MM.1S (cell line): ENCODE results near the gene FOXO3.

Experiments used
- DNase-seq: peaks from one replicate; pipeline ENCODE4 v3.0.0-alpha.2; 2015
- H2AFZ ChIP-seq: fragments of 300-600 bp; sonication (generic); 2 replicates; pipeline ENCODE4 v1.6.0; 2016; ENCODE audit warnings: antibody characterized with exemption, low read length
- H3F3A ChIP-seq: fragments of 300-600 bp; sonication (generic); 2 replicates; pipeline ENCODE4 v1.6.1; 2016; ENCODE audit warnings: mild to moderate bottlenecking, antibody characterized with exemption, low read length, moderate library complexity, mixed read lengths; ENCODE audit not compliant: insufficient read depth
- H3K27ac ChIP-seq: fragments of 300-600 bp; sonication (generic); 2 replicates; pipeline ENCODE4 v1.5.1; 2016; ENCODE audit warnings: mild to moderate bottlenecking, low read length
- H3K27me3 ChIP-seq: fragments of 300-600 bp; sonication (generic); replicated peaks from 2 replicates; pipeline ENCODE4 v1.6.0; 2016; ENCODE audit warnings: low read length; ENCODE audit not compliant: insufficient read depth
- H3K36me3 ChIP-seq: fragments of 300-600 bp; sonication (generic); replicated peaks from 2 replicates; pipeline ENCODE4 v1.6.1; 2016; ENCODE audit warnings: mild to moderate bottlenecking, low read length, mixed read lengths; ENCODE audit not compliant: insufficient read depth
- H3K4me1 ChIP-seq: fragments of 300-600 bp; sonication (generic); 2 replicates; pipeline ENCODE4 v1.6.1; 2016; ENCODE audit warnings: low read length, mixed read lengths
- H3K4me2 ChIP-seq: fragments of 300-600 bp; sonication (generic); 2 replicates; pipeline ENCODE4 v1.6.0; 2016; ENCODE audit warnings: low read depth, low read length
- H3K4me3 ChIP-seq: fragments of 300-600 bp; sonication (generic); 2 replicates; pipeline ENCODE4 v1.5.1; 2016; ENCODE audit warnings: low read length, mixed read lengths
- H3K79me2 ChIP-seq: fragments of 300-600 bp; sonication (generic); 2 replicates; pipeline ENCODE4 v1.6.1; 2016; ENCODE audit warnings: mixed run types, low read length, mixed read lengths
- H3K9ac ChIP-seq: fragments of 300-600 bp; sonication (generic); 2 replicates; pipeline ENCODE4 v1.6.1; 2016; ENCODE audit warnings: low read length, mixed read lengths
- H3K9me2 ChIP-seq: fragments of 300-600 bp; sonication (generic); replicated peaks from 2 replicates; pipeline ENCODE4 v1.6.1; 2016; ENCODE audit warnings: mild to moderate bottlenecking, low read length, mixed read lengths; ENCODE audit not compliant: insufficient read depth
- H3K9me3 ChIP-seq: fragments of 300-600 bp; sonication (generic); replicated peaks from 2 replicates; pipeline ENCODE4 v1.6.1; 2016; ENCODE audit warnings: mild to moderate bottlenecking, low read length, mixed read lengths; ENCODE audit not compliant: insufficient read depth
- H4K20me1 ChIP-seq: fragments of 300-600 bp; sonication (generic); 2 replicates; pipeline ENCODE4 v1.6.1; 2016; ENCODE audit warnings: mild to moderate bottlenecking, low read length, moderate library complexity, mixed read lengths; ENCODE audit not compliant: insufficient read depth
- CTCF ChIP-seq: fragments of 300-600 bp; sonication (generic); IDR thresholded peaks from 2 replicates; pipeline ENCODE4 v1.5.1; 2016; ENCODE audit warnings: antibody characterized with exemption, low read length, mixed read lengths
- EZH2 ChIP-seq: fragments of 300-600 bp; sonication (generic); optimal IDR thresholded peaks from 2 replicates; pipeline ENCODE3; 2017; ENCODE audit warnings: low read depth, mild to moderate bottlenecking, antibody characterized with exemption, low read length, mixed read lengths
- EZH2phosphoT487 ChIP-seq: fragments of 300-600 bp; sonication (generic); IDR thresholded peaks from 2 replicates; pipeline ENCODE4 v1.6.1; 2018; ENCODE audit warnings: antibody characterized with exemption, low read length

FOXO3 gene

DNA sequence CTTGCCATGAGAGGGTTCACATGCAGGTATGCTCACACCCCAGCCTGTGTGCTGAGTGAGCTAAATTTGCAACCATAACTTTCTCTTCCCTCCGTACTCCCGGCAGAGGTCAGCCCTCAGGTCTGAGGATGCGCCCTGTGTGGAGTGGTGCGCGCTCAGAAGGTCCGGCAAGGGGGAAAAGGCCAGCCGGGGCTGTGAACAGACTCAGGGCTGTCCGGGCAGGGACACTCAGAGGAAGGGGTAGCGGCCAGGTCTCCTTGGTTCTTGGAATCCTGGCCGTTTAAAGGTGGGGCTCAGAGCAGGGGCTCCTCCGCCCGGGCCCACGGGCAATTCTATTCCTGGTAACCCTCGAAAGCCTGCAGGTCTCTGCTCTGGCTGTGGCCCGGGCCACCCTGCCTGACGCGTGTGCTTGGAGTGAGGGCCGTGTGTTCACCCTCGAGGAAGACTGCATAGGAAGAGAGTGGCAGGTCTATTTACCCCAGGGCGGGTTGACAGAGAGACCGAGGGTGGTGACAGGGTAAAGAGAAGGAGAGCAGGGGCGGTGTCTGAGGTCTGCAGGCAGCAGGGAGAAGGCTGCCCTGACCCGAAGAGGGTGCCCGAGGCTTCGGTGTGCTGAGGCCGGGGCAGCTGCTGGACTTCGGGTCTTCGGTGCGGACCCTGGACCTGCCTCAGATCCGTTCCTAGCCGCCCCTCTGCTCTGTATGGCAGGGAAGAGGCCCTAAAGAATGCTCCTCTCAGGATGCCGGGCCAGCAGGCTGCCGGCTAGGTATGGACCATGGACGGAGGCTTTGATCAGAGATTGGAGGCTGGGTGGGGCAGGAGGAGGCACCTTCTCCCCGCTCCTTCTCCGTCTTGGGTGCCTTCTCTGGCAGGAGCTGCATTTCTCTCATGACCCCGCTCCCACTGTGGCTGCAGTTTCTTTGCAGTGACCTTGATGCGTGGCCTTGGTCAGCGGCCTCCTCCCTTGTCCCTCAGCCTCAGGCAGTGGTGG lies 156.4 kb downstream of the FOXO3 start:
- Histone ChIP-seq H3K4me3 (no peak overlapping the region), H3K4me2 (no peak overlapping the region), H2AFZ (no peak overlapping the region), H3K4me1 (peaks cover 5% of the 10 kb centered on the region), H3K9ac (no peak overlapping the region), H4K20me1 (no peaks in the 10 kb centered on the region), H3K27me3 (no peaks in the 10 kb centered on the region), H3K9me2 (no peaks in the 10 kb centered on the region), H3K36me3 (no peaks in the 10 kb centered on the region), H3K9me3 (no peaks in the 10 kb centered on the region), H3F3A (no peaks in the 10 kb centered on the region), H3K79me2 (no peaks in the 10 kb centered on the region), H3K27ac (no peak overlapping the region)
- TF ChIP-seq CTCF (no peak), EZH2phosphoT487 (no peak), EZH2 (no peak)
- DNase-seq = no peak

GRCh38 chr6:108719477-108719876 lies 158.8 kb downstream of the FOXO3 start:
- H3K9me3 ChIP-seq = no peaks in the 10 kb centered on the region
- no peaks in the 10 kb centered on the region for H4K20me1 ChIP-seq
- no peak overlapping the region for H3K4me2 ChIP-seq
- no peak overlapping the region for H3K9ac ChIP-seq
- H3F3A ChIP-seq = no peaks in the 10 kb centered on the region
- no peaks in the 10 kb centered on the region for H3K79me2 ChIP-seq
- no peak overlapping the region for H2AFZ ChIP-seq
- DNase-seq = no peak
- no peaks in the 10 kb centered on the region for H3K36me3 ChIP-seq
- no peak overlapping the region for H3K27ac ChIP-seq
- no peaks in the 10 kb centered on the region for H3K9me2 ChIP-seq
- TF ChIP-seq CTCF (no peak), EZH2phosphoT487 (no peak), EZH2 (no peak)
- H3K4me3 ChIP-seq = no peak overlapping the region
- no peaks in the 10 kb centered on the region for H3K4me1 ChIP-seq
- no peaks in the 10 kb centered on the region for H3K27me3 ChIP-seq

DNA sequence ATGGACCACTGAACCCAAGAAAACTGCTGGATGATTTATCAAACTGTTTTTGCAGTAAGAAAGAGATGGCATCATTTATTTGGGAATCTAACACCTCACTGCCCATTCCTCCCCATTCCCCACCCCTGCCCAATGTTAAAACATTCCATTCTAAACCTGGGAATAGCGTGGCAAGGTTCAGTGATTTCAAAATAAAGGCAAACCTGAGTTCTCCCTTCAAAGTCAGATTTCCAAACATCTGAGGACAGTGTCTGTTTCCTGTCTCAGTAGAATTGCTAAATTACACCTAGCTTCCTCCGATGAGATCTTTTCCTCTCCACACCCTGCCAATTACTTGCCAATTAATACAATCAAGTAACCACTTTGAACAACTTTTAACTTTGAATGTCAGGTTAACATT lies 160.1 kb downstream of the FOXO3 start:
- TF ChIP-seq CTCF (no peak), EZH2 (no peak), EZH2phosphoT487 (no peak)
- no peak overlapping the region for H3K4me2 ChIP-seq
- peaks cover 1% of the 10 kb centered on the region for H3K4me1 ChIP-seq
- H3K27me3 ChIP-seq = no peaks in the 10 kb centered on the region
- H3F3A ChIP-seq = peaks cover 5% of the 10 kb centered on the region; the same call in 1 of the 2 replicates
- no peak for DNase-seq
- H3K27ac ChIP-seq = no peak overlapping the region
- H3K9me3 ChIP-seq = no peaks in the 10 kb centered on the region
- no peak overlapping the region for H3K9ac ChIP-seq
- H3K4me3 ChIP-seq = no peak overlapping the region
- H2AFZ ChIP-seq = no peak overlapping the region
- no peaks in the 10 kb centered on the region for H3K79me2 ChIP-seq
- no peaks in the 10 kb centered on the region for H3K36me3 ChIP-seq
- H3K9me2 ChIP-seq = no peaks in the 10 kb centered on the region
- H4K20me1 ChIP-seq = no peaks in the 10 kb centered on the region
